Ovary (tissue), 9 donors: ENCODE data around the gene TMCO4. TPM values are rescaled to one million over a fixed set of nuclear protein-coding genes. Genes with fewer than 3 reads are reported as not detected.

Source experiments
- DNase-seq, 5 donors: peaks; one replicate each; pipeline ENCODE4 v3.0.0-alpha.2; 2019 to 2020
- H3K27ac ChIP-seq, 2 donors: fragments of 200-600 bp; one replicate each; pipeline versions ENCODE4 v1.5.1 to v1.8.0; 2019 to 2022
- H3K27me3 ChIP-seq: fragments of 200-600 bp; one replicate; pipeline ENCODE4 v1.8.0; 2022
- H3K36me3 ChIP-seq: fragments of 200-600 bp; sonication (generic); one replicate; pipeline ENCODE4 v1.5.1; 2019
- H3K4me1 ChIP-seq: one replicate; pipeline ENCODE4 v1.8.1; 2013; ENCODE audit warnings: mild to moderate bottlenecking, moderate library complexity; ENCODE audit not compliant: insufficient read depth
- H3K4me3 ChIP-seq: fragments of 200-600 bp; sonication (generic); one replicate; pipeline ENCODE4 v1.5.1; 2017
- H3K9me3 ChIP-seq, 2 donors: fragments of 200-600 bp in 1 of 2; sonication (generic) in 1 of 2; one replicate each; pipeline versions ENCODE4 v1.5.1 to v1.8.1; 2013 to 2019; ENCODE audit warnings: mild to moderate bottlenecking in 1 of 2, moderate library complexity in 1 of 2
- EP300 ChIP-seq: sonication (generic); formaldehyde crosslinking; IDR thresholded peaks from one replicate; pipeline ENCODE4 v1.6.1; 2017; ENCODE audit warnings: antibody characterized with exemption
- POLR2A ChIP-seq: fragments of 450-650 bp; IDR thresholded peaks from one replicate; pipeline ENCODE4 v1.6.1; 2017; ENCODE audit warnings: antibody characterized with exemption, mild to moderate bottlenecking, moderate library complexity
- WGBS, 3 donors: extraction: QIAGEN DNeasy Blood & Tissue Kit in 1 of 3; methylation state at CpG; one replicate each; pipeline versions ENCODE4 v1.1.5 to v1.1.7; 2013 to 2017; 5-methylcytosine and 5-hydroxymethylcytosine counted together
- intact Hi-C, 4 donors: fragments of 100-400 bp; cut with DNase I; formaldehyde crosslinking; loops; one replicate each; pipeline versions ENCODE4 v1.11.0 to v1.15.1; 2022 to 2023
- polyA plus RNA-seq, 2 donors: library from polyadenylated mRNA; stranded (reverse); fragments of 200-250 nt in 1 of 2; fragments of 350-450 nt in 1 of 2; fragmentation: Illumina TruSeq in 1 of 2; extraction: RNeasy Lipid Tissue Mini Kit (QIAGEN cat#74804) in 1 of 2; gene quantifications; one replicate each; pipeline ENCODE4 v1.2.3, GENCODE V29; 2013 to 2014
- total RNA-seq, 7 donors: library from RNA; depleted of rRNA in 2 of 7; stranded (reverse); fragments of >200 nt in 2 of 7; fragmentation: NEBNext Ultra II Directional in 3 of 7; extraction: Animal tissue kit (Norgen Biotek cat#: 25700) in 3 of 7; gene quantifications; one replicate each; pipeline versions ENCODE4 v1.1.0 to v1.2.4, GENCODE V29; 2016 to 2023
- TF ChIP-seq, protein P1 (sequence below), 3 donors: fragments of 450-650 bp in 2 of 3; fragments of 200-600 bp in 1 of 3; IDR thresholded peaks; one replicate each; pipeline versions ENCODE4 v1.5.1 to v1.8.0; 2016 to 2022; ENCODE audit warnings: antibody characterized with exemption in 3 of 3, mild to moderate bottlenecking in 1 of 3
- donor health status: DM: no; HTN: no; CAD: no; lungs with moderate emphysema.
- donor health status: DM: no; HTN: no; CAD: no.
- donor health status: Bipolar disorder and iron deficiency.
- donor health status: DM: yes; HTN: yes; CAD: no.
- donor health status: DM: no; HTN: no; CAD: no.
- donor health status: DM: yes; HTN: yes; CAD: no.

The TMCO4 gene
- total and polyA plus RNA-seq, 9 donors, result 14.2 to 26.0 (median 21.4) TPM

DNA sequence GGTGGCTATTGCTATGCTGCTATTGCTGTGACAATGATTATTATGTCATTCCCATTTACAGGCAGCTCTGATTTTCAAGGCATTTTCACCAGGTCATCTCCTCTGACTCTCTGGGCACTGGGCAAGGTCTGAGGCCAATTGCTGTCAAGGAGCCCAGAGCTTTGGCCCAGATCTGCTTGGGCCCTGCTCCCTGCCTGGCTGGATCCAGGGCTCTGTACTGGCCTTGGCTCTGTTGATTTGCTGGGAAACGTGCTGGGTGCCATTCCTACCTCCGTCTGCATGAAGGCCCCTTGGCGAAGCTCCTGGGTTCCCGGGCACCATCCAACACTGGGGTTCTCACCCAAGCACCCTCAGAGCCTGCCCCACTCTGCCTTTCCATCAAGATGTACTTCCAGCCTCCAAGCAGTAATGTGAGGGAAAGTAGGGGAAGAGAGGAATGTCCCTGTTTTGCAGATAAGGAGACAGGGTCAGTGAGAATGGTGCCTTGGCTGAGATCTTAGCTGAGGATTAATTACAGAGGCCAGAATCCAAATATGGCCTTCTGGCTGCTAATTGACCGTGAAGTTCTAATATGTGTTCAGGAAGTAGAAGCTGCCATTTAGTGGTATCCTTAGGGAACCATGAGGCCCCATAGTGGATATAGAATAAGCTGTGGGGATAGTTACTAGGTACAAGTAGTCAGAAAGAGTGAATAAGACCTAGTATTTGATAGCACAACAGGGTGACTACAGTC is 71.1 kb downstream of the TMCO4 start:
- intact Hi-C loops, result no loop called here
- H3K9me3 ChIP-seq, result peaks cover 0 to 5% of the 10 kb centered on the region in 2 donors
- WGBS, 3 donors, result 81 to 91% (median 87%) methylated on average over 5 of the region's 5 CpGs
- TF ChIP-seq, protein P1, sequence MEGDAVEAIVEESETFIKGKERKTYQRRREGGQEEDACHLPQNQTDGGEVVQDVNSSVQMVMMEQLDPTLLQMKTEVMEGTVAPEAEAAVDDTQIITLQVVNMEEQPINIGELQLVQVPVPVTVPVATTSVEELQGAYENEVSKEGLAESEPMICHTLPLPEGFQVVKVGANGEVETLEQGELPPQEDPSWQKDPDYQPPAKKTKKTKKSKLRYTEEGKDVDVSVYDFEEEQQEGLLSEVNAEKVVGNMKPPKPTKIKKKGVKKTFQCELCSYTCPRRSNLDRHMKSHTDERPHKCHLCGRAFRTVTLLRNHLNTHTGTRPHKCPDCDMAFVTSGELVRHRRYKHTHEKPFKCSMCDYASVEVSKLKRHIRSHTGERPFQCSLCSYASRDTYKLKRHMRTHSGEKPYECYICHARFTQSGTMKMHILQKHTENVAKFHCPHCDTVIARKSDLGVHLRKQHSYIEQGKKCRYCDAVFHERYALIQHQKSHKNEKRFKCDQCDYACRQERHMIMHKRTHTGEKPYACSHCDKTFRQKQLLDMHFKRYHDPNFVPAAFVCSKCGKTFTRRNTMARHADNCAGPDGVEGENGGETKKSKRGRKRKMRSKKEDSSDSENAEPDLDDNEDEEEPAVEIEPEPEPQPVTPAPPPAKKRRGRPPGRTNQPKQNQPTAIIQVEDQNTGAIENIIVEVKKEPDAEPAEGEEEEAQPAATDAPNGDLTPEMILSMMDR (IDR thresholded peaks at IDR 0.05), result no peak
- TF ChIP-seq EP300 (no peak), POLR2A (no peak)
- no peaks in the 10 kb centered on the region for H3K36me3 ChIP-seq
- no peaks in the 10 kb centered on the region for H3K4me1 ChIP-seq
- no peak overlapping the region for H3K4me3 ChIP-seq
- DNase-seq, result no peak
- no peaks in the 10 kb centered on the region for H3K27me3 ChIP-seq
- no peak overlapping the region for H3K27ac ChIP-seq

DNA sequence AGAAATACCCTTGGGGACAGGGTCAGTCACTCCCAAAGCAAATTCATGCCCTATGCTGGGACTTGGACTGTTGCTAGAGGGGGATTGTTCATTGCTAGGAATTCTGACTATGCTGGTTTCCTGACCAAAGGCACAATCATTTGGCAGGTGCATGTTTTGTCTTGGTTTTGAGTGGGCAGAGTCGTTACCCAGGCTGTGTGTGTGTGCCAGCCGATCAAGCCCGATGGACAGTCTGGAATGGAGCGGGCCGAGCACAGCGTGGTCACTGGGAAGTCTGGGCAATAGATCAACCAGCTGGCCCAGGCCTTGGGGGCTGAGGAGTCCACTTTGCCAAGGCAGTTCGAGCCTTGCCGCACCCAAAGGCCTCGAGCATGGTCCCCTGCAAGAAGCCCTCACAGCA is 74.1 kb downstream of the TMCO4 start:
- Histone ChIP-seq H3K4me3 (no peak overlapping the region), H3K27me3 (no peaks in the 10 kb centered on the region), H3K4me1 (no peaks in the 10 kb centered on the region), H3K9me3 (peaks cover 0 to 5% of the 10 kb centered on the region in 2 donors), H3K27ac (no peak overlapping the region), H3K36me3 (no peaks in the 10 kb centered on the region)
- WGBS, 3 donors, result 89 to 98% (median 97%) methylated on average over 9 of the region's 9 CpGs
- TF ChIP-seq, protein P1 (IDR thresholded peaks at IDR 0.05), result no peak
- no peak for TF ChIP-seq POLR2A
- no peak for TF ChIP-seq EP300
- intact Hi-C loops, result no loop called here
- no peak for DNase-seq

DNA sequence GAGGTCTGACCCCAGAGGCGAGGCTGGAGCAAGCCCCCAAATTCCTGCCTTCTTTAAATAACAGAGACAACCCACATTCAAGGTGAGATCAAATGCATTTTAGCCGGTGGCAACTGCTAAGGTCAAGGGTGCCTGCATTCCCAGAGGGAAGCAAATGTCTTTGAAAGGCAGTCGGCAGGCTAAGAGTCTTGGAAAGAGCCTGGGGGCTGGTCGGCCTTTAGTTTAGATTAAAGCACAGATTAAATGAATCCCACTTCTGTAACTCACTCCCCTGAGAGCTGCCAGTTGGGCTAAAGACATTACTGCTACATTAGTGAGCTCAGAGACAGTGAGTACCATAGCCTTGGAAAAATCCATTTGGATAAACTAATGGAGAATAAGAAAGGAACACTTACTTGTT is 75.8 kb downstream of the TMCO4 start:
- Histone ChIP-seq H3K27me3 (no peaks in the 10 kb centered on the region), H3K4me1 (no peaks in the 10 kb centered on the region), H3K36me3 (no peaks in the 10 kb centered on the region), H3K27ac (no peak overlapping the region), H3K9me3 (no peaks in the 10 kb centered on the region), H3K4me3 (no peak overlapping the region)
- WGBS, 3 donors, result 55 to 60% (median 56%) methylated on average over 4 of the region's 4 CpGs
- intact Hi-C loops, result no loop called here
- TF ChIP-seq, protein P1 (IDR thresholded peaks at IDR 0.05), result no peak
- TF ChIP-seq POLR2A, result no peak
- TF ChIP-seq EP300, result no peak
- no peak for DNase-seq

DNA sequence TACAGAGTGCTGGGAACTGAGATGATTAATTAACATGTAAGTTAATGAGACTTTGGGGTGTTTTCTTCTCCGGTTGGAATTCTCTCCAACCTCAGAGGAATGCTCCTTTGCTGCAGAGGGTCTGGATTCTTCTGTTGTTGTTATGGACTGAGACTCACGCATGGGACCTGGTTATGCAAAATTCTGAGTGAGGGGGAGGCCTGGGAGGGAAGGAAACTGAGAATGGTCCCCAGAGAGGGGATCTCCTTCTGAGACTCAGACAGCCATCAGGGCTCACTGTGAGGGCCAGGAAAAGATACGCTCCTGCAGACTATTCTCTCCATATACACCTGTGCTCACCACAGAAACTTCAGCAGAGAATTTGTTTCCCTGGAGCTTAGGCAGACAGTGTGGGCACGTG is 78.7 kb downstream of the TMCO4 start:
- no peak for DNase-seq
- 64 to 72% (median 67%) methylated on average over 4 of the region's 4 CpGs for WGBS, 3 donors
- Histone ChIP-seq H3K4me1 (no peaks in the 10 kb centered on the region), H3K36me3 (no peaks in the 10 kb centered on the region), H3K27me3 (no peaks in the 10 kb centered on the region), H3K4me3 (no peak overlapping the region), H3K27ac (no peak overlapping the region), H3K9me3 (no peaks in the 10 kb centered on the region)
- intact Hi-C loops, result no loop called here
- TF ChIP-seq POLR2A, result no peak
- TF ChIP-seq, protein P1 (IDR thresholded peaks at IDR 0.05), result no peak
- TF ChIP-seq EP300, result no peak
